BLaER1 (cell line): Measurements from ENCODE around the gene RNF224.

ENCODE experiments used
- H3K27ac ChIP-seq: shearing (Covaris generic); formaldehyde crosslinking; 2 replicates; pipeline ENCODE4 v1.8.1; 2022
- H3K27me3 ChIP-seq: shearing (Covaris generic); formaldehyde crosslinking; 2 replicates; pipeline ENCODE4 v1.8.1; 2022
- H3K36me3 ChIP-seq: shearing (Covaris generic); formaldehyde crosslinking; 2 replicates; pipeline ENCODE4 v1.8.1; 2022
- H3K4me1 ChIP-seq: shearing (Covaris generic); formaldehyde crosslinking; 2 replicates; pipeline ENCODE4 v1.8.1; 2022
- H3K4me2 ChIP-seq: shearing (Covaris generic); formaldehyde crosslinking; 2 replicates; pipeline ENCODE4 v1.8.1; 2022
- H3K4me3 ChIP-seq: shearing (Covaris generic); formaldehyde crosslinking; 2 replicates; pipeline ENCODE4 v1.8.1; 2022
- H3K9ac ChIP-seq: shearing (Covaris generic); formaldehyde crosslinking; 2 replicates; pipeline ENCODE4 v1.8.1; 2022
- H3K9me3 ChIP-seq: shearing (Covaris generic); formaldehyde crosslinking; 2 replicates; pipeline ENCODE4 v1.8.1; 2022
- H4K20me1 ChIP-seq: shearing (Covaris generic); formaldehyde crosslinking; 2 replicates; pipeline ENCODE4 v1.8.1; 2022
- Cebpa-rat ChIP-seq: shearing (Covaris generic); IDR thresholded peaks from 2 replicates; pipeline ENCODE4 v1.8.1; 2022

RNF224 gene

GRCh38 chr9:137243626-137244485, 16.6 kb downstream of the RNF224 start:
- H3K4me2 ChIP-seq = peak overlapping the region; percentile 99

GRCh38 chr9:137244486-137245449, 17.5 kb downstream of the RNF224 start:
- H4K20me1 ChIP-seq = peaks cover 47% of the 10 kb centered on the region
- H3K4me3 ChIP-seq = no peak overlapping the region
- no peaks in the 10 kb centered on the region for H3K9me3 ChIP-seq
- H3K9ac ChIP-seq = peak overlapping the region; percentile 38
- H3K4me2 ChIP-seq = peak overlapping the region; percentile 99
- peak overlapping the region; percentile 27; the same call in 1 of the 2 replicates for H3K27ac ChIP-seq
- peaks cover 28% of the 10 kb centered on the region for H3K36me3 ChIP-seq
- peaks cover 65% of the 10 kb centered on the region for H3K4me1 ChIP-seq
- H3K27me3 ChIP-seq = no peaks in the 10 kb centered on the region
- TF ChIP-seq Cebpa-rat = no peak

More at GRCh38 chr9:137243626-137244485, 16.6 kb downstream of the RNF224 start:
- Histone ChIP-seq H3K9ac (peak overlapping the region; percentile 38; the same call in 1 of the 2 replicates), H4K20me1 (peaks cover 47% of the 10 kb centered on the region), H3K27me3 (no peaks in the 10 kb centered on the region), H3K36me3 (peaks cover 28% of the 10 kb centered on the region), H3K27ac (no peak overlapping the region), H3K4me1 (peaks cover 74% of the 10 kb centered on the region), H3K9me3 (no peaks in the 10 kb centered on the region), H3K4me3 (no peak overlapping the region; the same call in 1 of the 2 replicates)
- no peak for TF ChIP-seq Cebpa-rat

- Histone ChIP-seq H3K4me2 (peak overlapping the region; percentile 99), H3K27ac (0 out of 2 replicates have a peak overlapping the region, but pooled peaks have one; percentile 6), H3K9ac (peak overlapping the region; percentile 38; the same call in 1 of the 2 replicates), H4K20me1 (peaks cover 47% of the 10 kb centered on the region), H3K36me3 (peaks cover 28% of the 10 kb centered on the region), H3K4me1 (peaks cover 67% of the 10 kb centered on the region), H3K9me3 (no peaks in the 10 kb centered on the region), H3K27me3 (no peaks in the 10 kb centered on the region), H3K4me3 (no peak overlapping the region)
- no peak for TF ChIP-seq Cebpa-rat
Measured at GRCh38 chr9:137245450-137246421, 18.4 kb downstream of the RNF224 start.

- H3K9ac ChIP-seq = no peak overlapping the region
- H3K4me1 ChIP-seq = peaks cover 67% of the 10 kb centered on the region
- H3K4me3 ChIP-seq = no peak overlapping the region
- H3K27ac ChIP-seq = no peak overlapping the region
- peaks cover 38% of the 10 kb centered on the region for H4K20me1 ChIP-seq
- H3K27me3 ChIP-seq = no peaks in the 10 kb centered on the region
- 0 out of 2 replicates have a peak overlapping the region, but pooled peaks have one; percentile 99 for H3K4me2 ChIP-seq
- peaks cover 21% of the 10 kb centered on the region for H3K36me3 ChIP-seq
- H3K9me3 ChIP-seq = no peaks in the 10 kb centered on the region
- TF ChIP-seq Cebpa-rat = no peak
Measured at GRCh38 chr9:137247135-137247915, 20.0 kb downstream of the RNF224 start.

- no peaks in the 10 kb centered on the region for H3K27me3 ChIP-seq
- H3K4me2 ChIP-seq = 0 out of 2 replicates have a peak overlapping the region, but pooled peaks have one; percentile 8
- no peak for TF ChIP-seq Cebpa-rat
- peaks cover 15% of the 10 kb centered on the region for H3K36me3 ChIP-seq
- H3K9me3 ChIP-seq = no peaks in the 10 kb centered on the region
- H3K4me1 ChIP-seq = peaks cover 66% of the 10 kb centered on the region
- no peak overlapping the region for H3K27ac ChIP-seq
- peaks cover 33% of the 10 kb centered on the region for H4K20me1 ChIP-seq
- H3K4me3 ChIP-seq = no peak overlapping the region
- no peak overlapping the region for H3K9ac ChIP-seq
Measured at GRCh38 chr9:137247916-137248175, 20.5 kb downstream of the RNF224 start.

GRCh38 chr9:137250329-137251193, 23.3 kb downstream of the RNF224 start:
- no peak for TF ChIP-seq Cebpa-rat
- Histone ChIP-seq H3K27me3 (no peaks in the 10 kb centered on the region), H3K4me2 (peak overlapping the region; percentile 23; the same call in 1 of the 2 replicates), H3K4me1 (peaks cover 56% of the 10 kb centered on the region), H3K9me3 (no peaks in the 10 kb centered on the region), H4K20me1 (peaks cover 7% of the 10 kb centered on the region), H3K36me3 (no peaks in the 10 kb centered on the region), H3K4me3 (no peak overlapping the region), H3K27ac (0 out of 2 replicates have a peak overlapping the region, but pooled peaks have one; percentile 16), H3K9ac (no peak overlapping the region)

GRCh38 chr9:137251194-137251461, 23.8 kb downstream of the RNF224 start, which contains the start of gene STPG3:
Gene STPG3 (plus strand): TSS chr9:137251286. CDS start chr9:137251287, 1 bp downstream.
- peaks cover 8% of the 10 kb centered on the region for H4K20me1 ChIP-seq
- no peak within 1 kb of the TSS for H3K4me3 ChIP-seq
- no peak within 1 kb of the TSS for H3K9ac ChIP-seq
- H3K9me3 ChIP-seq = no peaks in the 10 kb centered on the region
- no peaks in the 10 kb centered on the region for H3K27me3 ChIP-seq
- peaks cover 1% of the 10 kb centered on the region; the same call in 1 of the 2 replicates for H3K36me3 ChIP-seq
- H3K27ac ChIP-seq = peak within 1 kb of the TSS; percentile 16; the same call in 1 of the 2 replicates
- peak within 1 kb of the TSS; percentile 23; the same call in 1 of the 2 replicates for H3K4me2 ChIP-seq
- H3K4me1 ChIP-seq = peaks cover 54% of the 10 kb centered on the region
- no peak for TF ChIP-seq Cebpa-rat
